ENCODE data around the gene OXT.

GRCh38 chr20:3119044-3119443, 47.6 kb downstream of the OXT start:
- no peak for TF ChIP-seq ELF4 (IDR thresholded peaks at IDR 0.05)
- TF ChIP-seq FOXK2 (IDR thresholded peaks at IDR 0.05): no peak
- TF ChIP-seq TARDBP (IDR thresholded peaks at IDR 0.05): no peak
- no peak for TF ChIP-seq ARNT (IDR thresholded peaks at IDR 0.05)
- no peak for TF ChIP-seq FOXM1 (IDR thresholded peaks at IDR 0.05; ENCODE audit: borderline replicate concordance)
- no peak for TF ChIP-seq FOXA1 (IDR thresholded peaks at IDR 0.05)

Measured in HEK293T (cell line).